NB4 (cell line): ENCODE data around the gene NTNG1.

Experiments
- DNase-seq: peaks from one replicate; pipeline ENCODE4 v3.0.0; 2010; ENCODE audit warnings: low read depth
- H3K4me3 ChIP-seq: one replicate; pipeline ENCODE4 v1.5.1; 2011; ENCODE audit warnings: mild to moderate bottlenecking, low read depth, low read length, moderate library complexity
- CTCF ChIP-seq: IDR thresholded peaks from one replicate; pipeline ENCODE4 v1.5.1; 2012; ENCODE audit warnings: low read depth, low read length
- MAX ChIP-seq: IDR thresholded peaks from 2 replicates; pipeline ENCODE4 v1.6.1; 2011; ENCODE audit warnings: low read depth, low read length
- MYC ChIP-seq: IDR thresholded peaks from 2 replicates; pipeline ENCODE4 v1.6.1; 2011; ENCODE audit warnings: low read depth, low read length
- POLR2A ChIP-seq: IDR thresholded peaks from 2 replicates; pipeline ENCODE4 v1.6.1; 2011; ENCODE audit warnings: mild to moderate bottlenecking; ENCODE audit not compliant: insufficient read length; ENCODE audit errors: extremely low read depth

NTNG1 gene

GRCh38 chr1:107510347-107510746, 369.5 kb downstream of the NTNG1 start:
- DNase-seq = no peak
- TF ChIP-seq MAX (no peak), MYC (no peak), CTCF (no peak), POLR2A (no peak)
- H3K4me3 ChIP-seq = no peak overlapping the region

- no peak overlapping the region for H3K4me3 ChIP-seq
- TF ChIP-seq POLR2A = no peak
- no peak for TF ChIP-seq MYC
- TF ChIP-seq CTCF = no peak
- no peak for TF ChIP-seq MAX
- no peak for DNase-seq
Observed at GRCh38 chr1:107512836-107513235, 372.0 kb downstream of the NTNG1 start.

GRCh38 chr1:107514841-107515240, 374.0 kb downstream of the NTNG1 start:
- TF ChIP-seq MYC = no peak
- TF ChIP-seq MAX = no peak
- TF ChIP-seq POLR2A = no peak
- no peak for TF ChIP-seq CTCF
- H3K4me3 ChIP-seq = no peak overlapping the region
- DNase-seq = no peak

- no peak overlapping the region for H3K4me3 ChIP-seq
- TF ChIP-seq CTCF (no peak), MAX (no peak), POLR2A (no peak), MYC (no peak)
- DNase-seq = no peak
Observed at GRCh38 chr1:107515702-107516101, 374.9 kb downstream of the NTNG1 start.

- no peak for DNase-seq
- TF ChIP-seq POLR2A (no peak), MYC (no peak), CTCF (no peak), MAX (no peak)
- H3K4me3 ChIP-seq = no peak overlapping the region
Observed at GRCh38 chr1:107523061-107523460, 382.2 kb downstream of the NTNG1 start.

GRCh38 chr1:107523736-107524135, 382.9 kb downstream of the NTNG1 start:
- no peak overlapping the region for H3K4me3 ChIP-seq
- no peak for DNase-seq
- no peak for TF ChIP-seq MYC
- TF ChIP-seq POLR2A = no peak
